B cell (primary cell): ENCODE measurements around the gene VSTM5. TPM values are rescaled to one million over a fixed set of nuclear protein-coding genes. Genes with fewer than 3 reads are reported as not detected.

Source experiments
- ATAC-seq: fragments of 200-7000 bp; cut with Tn5 transposase; one replicate; pipeline ENCODE4 v1.10.0; 2021; ENCODE audit warnings: low read depth, mild to moderate bottlenecking, moderate number of reproducible peaks, moderate library complexity
- CTCF ChIA-PET: fragments of 350-600 bp; sonication (Branson Sonifier 250); formaldehyde crosslinking; loops from one replicate; lab custom pipeline; 2021; ENCODE audit warnings: antibody characterized with exemption, inconsistent platforms; lab: Charles Lee
- POLR2A ChIA-PET: fragments of 350-600 bp; sonication (Branson Sonifier 250); formaldehyde crosslinking; loops from one replicate; lab custom pipeline; 2021; ENCODE audit warnings: antibody characterized with exemption; lab: Charles Lee
- DNase-seq: peaks from one replicate; pipeline ENCODE4 v3.0.0; 2013
- H2AFZ ChIP-seq: 2 replicates; pipeline ENCODE4 v1.6.1; 2012; ENCODE audit warnings: mild to moderate bottlenecking, low read depth, low read length; ENCODE audit not compliant: insufficient read depth, poor library complexity, severe bottlenecking
- H3K27ac ChIP-seq, 2 donors: 1 replicate in 1 of 2; 2 replicates in 1 of 2; pipeline ENCODE4 v1.5.1; 2012 to 2013; ENCODE audit warnings: low read length in 2 of 2, mild to moderate bottlenecking in 2 of 2, moderate library complexity in 1 of 2
- H3K27me3 ChIP-seq, 4 experiments: fragments of 200-600 bp in 1 of 4; sonication (generic) in 1 of 4; replicated peaks in 1 of 4; 1 replicate in 2 of 4; 2 replicates in 2 of 4; pipeline versions ENCODE4 v1.6.1 to v1.7.0; 2013 to 2016; ENCODE audit warnings: low read length in 3 of 4, mild to moderate bottlenecking in 2 of 4, mixed read lengths in 1 of 4, moderate library complexity in 1 of 4; ENCODE audit not compliant: insufficient read depth in 4 of 4, control insufficient read depth in 3 of 4; ENCODE audit errors: control extremely low read depth in 1 of 4
- H3K36me3 ChIP-seq, 2 experiments: replicated peaks in 1 of 2; 1 replicate in 1 of 2; 2 replicates in 1 of 2; pipeline versions ENCODE4 v1.6.1 to v1.7.1; 2013; ENCODE audit warnings: low read length in 1 of 2; ENCODE audit not compliant: insufficient read depth in 2 of 2, control insufficient read depth in 1 of 2; ENCODE audit errors: control extremely low read depth in 1 of 2, extremely low read depth in 1 of 2
- H3K4me1 ChIP-seq, 2 donors: fragments of 200-600 bp in 1 of 2; sonication (generic) in 1 of 2; 1 replicate in 1 of 2; 2 replicates in 1 of 2; pipeline versions ENCODE4 v1.5.1 to v1.6.1; 2013 to 2017; ENCODE audit warnings: low read length in 2 of 2; ENCODE audit not compliant: control insufficient read depth in 2 of 2, insufficient read depth in 2 of 2
- H3K4me2 ChIP-seq: replicated peaks from 2 replicates; pipeline ENCODE3; 2012; ENCODE audit warnings: mild to moderate bottlenecking, low read depth, low read length; ENCODE audit not compliant: poor library complexity, severe bottlenecking
- H3K4me3 ChIP-seq, 5 experiments: fragments of 200-600 bp in 1 of 5; sonication (generic) in 1 of 5; 1 replicate in 3 of 5; 2 replicates in 2 of 5; pipeline versions ENCODE4 v1.5.1 to v1.7.0; 2011 to 2016; ENCODE audit warnings: low read length in 4 of 5, mild to moderate bottlenecking in 4 of 5, low read depth in 2 of 5, control low read depth in 1 of 5, moderate library complexity in 1 of 5; ENCODE audit not compliant: insufficient read depth in 1 of 5; ENCODE audit errors: control extremely low read depth in 1 of 5, extremely low read depth in 1 of 5
- H3K79me2 ChIP-seq: fragments of 200-600 bp; sonication (generic); one replicate; pipeline ENCODE4 v1.6.0; 2016; ENCODE audit warnings: low read length; ENCODE audit not compliant: control insufficient read depth, insufficient read depth
- H3K9ac ChIP-seq: fragments of 200-600 bp; sonication (generic); 2 replicates; pipeline ENCODE4 v1.6.1; 2017; ENCODE audit warnings: mild to moderate bottlenecking, low read length, moderate library complexity
- H3K9me3 ChIP-seq, 3 donors: one replicate each; pipeline versions ENCODE4 v1.6.1 to v1.7.1; 2013; ENCODE audit warnings: low read length in 2 of 3; ENCODE audit not compliant: control insufficient read depth in 2 of 3, insufficient read depth in 1 of 3; ENCODE audit errors: control extremely low read depth in 1 of 3
- H4K20me1 ChIP-seq: 2 replicates; pipeline ENCODE4 v1.6.0; 2012; ENCODE audit warnings: mild to moderate bottlenecking, low read length; ENCODE audit not compliant: insufficient read depth, control insufficient read depth, poor library complexity, severe bottlenecking
- H3K27ac Mint-ChIP-seq: one replicate; pipeline ENCODE4 v1.8.0; 2021; ENCODE audit warnings: mixed read lengths
- H3K27me3 Mint-ChIP-seq: one replicate; pipeline ENCODE4 v1.8.0; 2021; ENCODE audit warnings: mixed read lengths
- H3K4me1 Mint-ChIP-seq: one replicate; pipeline ENCODE4 v1.8.0; 2021; ENCODE audit warnings: mixed read lengths
- H3K4me3 Mint-ChIP-seq: one replicate; pipeline ENCODE4 v1.8.0; 2021; ENCODE audit warnings: mixed read lengths
- H3K9me3 Mint-ChIP-seq: one replicate; pipeline ENCODE4 v1.8.0; 2022; ENCODE audit warnings: mixed read lengths; ENCODE audit not compliant: insufficient read depth
- EZH2 ChIP-seq: IDR thresholded peaks from 2 replicates; pipeline ENCODE4 v1.6.1; 2012; ENCODE audit warnings: borderline replicate concordance, low read depth, mild to moderate bottlenecking, moderate library complexity, low read length; ENCODE audit not compliant: insufficient read depth, poor library complexity, severe bottlenecking
- WGBS: methylation state at CpG from one replicate; pipeline ENCODE4 v1.1.5; 2013; ENCODE audit warnings: missing lambda C conversion rate; ENCODE audit not compliant: insufficient coverage; 5-methylcytosine and 5-hydroxymethylcytosine counted together
- intact Hi-C: fragments of 100-400 bp; cut with micrococcal nuclease; formaldehyde crosslinking; loops from one replicate; pipeline ENCODE4 v1.10.0; 2022
- polyA plus RNA-seq: library from polyadenylated mRNA; depleted of rRNA; stranded (reverse); fragments of >200 nt; gene quantifications from 2 replicates; pipeline ENCODE4 v1.2.3, GENCODE V29; 2012
- total RNA-seq, 2 donors: library from RNA; stranded (reverse); fragments of 120-200 nt in 1 of 2; gene quantifications; 1 replicate in 1 of 2; 2 replicates in 1 of 2; pipeline versions ENCODE4 v1.2.3 to v1.2.4, GENCODE V29; 2013 to 2022
- TF ChIP-seq, protein P1 (sequence below): fragments of 200-600 bp; IDR thresholded peaks from one replicate; pipeline ENCODE4 v1.8.0; 2022; ENCODE audit warnings: antibody characterized with exemption, mild to moderate bottlenecking

The VSTM5 gene
- total and polyA plus RNA-seq, 2 donors (not counting 1 experiment from before 2014, with no cell fraction given) = not detected

DNA sequence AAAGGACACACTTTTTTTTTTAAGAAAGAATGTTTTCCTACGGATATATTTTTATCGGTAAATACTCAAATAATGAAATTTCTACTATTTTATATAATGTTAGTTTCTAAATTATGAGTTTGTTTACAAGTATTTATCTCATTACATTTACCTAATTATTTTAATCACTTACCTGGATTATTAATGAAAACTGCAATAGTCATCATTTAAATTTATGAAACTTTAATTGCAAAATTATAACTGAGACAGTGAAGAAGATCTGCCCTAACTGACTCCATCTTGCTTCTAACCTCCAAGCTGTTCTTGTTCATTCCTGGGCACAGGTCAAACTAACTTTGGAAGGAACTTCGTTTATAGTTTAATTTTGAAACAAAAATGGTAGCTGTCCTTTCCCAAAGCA, 25.2 kb upstream of the VSTM5 start:
- H2AFZ ChIP-seq = no peak overlapping the region
- no peak for ATAC-seq
- H3K36me3 ChIP-seq = no peaks in the 10 kb centered on the region
- no peak overlapping the region for H3K4me2 ChIP-seq
- H3K4me3 ChIP-seq = no peak overlapping the region
- no peaks in the 10 kb centered on the region for H3K9me3 Mint-ChIP-seq
- TF ChIP-seq, protein P1, sequence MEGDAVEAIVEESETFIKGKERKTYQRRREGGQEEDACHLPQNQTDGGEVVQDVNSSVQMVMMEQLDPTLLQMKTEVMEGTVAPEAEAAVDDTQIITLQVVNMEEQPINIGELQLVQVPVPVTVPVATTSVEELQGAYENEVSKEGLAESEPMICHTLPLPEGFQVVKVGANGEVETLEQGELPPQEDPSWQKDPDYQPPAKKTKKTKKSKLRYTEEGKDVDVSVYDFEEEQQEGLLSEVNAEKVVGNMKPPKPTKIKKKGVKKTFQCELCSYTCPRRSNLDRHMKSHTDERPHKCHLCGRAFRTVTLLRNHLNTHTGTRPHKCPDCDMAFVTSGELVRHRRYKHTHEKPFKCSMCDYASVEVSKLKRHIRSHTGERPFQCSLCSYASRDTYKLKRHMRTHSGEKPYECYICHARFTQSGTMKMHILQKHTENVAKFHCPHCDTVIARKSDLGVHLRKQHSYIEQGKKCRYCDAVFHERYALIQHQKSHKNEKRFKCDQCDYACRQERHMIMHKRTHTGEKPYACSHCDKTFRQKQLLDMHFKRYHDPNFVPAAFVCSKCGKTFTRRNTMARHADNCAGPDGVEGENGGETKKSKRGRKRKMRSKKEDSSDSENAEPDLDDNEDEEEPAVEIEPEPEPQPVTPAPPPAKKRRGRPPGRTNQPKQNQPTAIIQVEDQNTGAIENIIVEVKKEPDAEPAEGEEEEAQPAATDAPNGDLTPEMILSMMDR = no peak
- no peak for TF ChIP-seq EZH2
- no peak overlapping the region for H3K4me3 Mint-ChIP-seq
- ChIA-PET CTCF (interaction anchor here (0.6 kb wide), 1 partner anchor 223 kb away, joined by 4 read pairs; no protein-coding TSS in a partner anchor), POLR2A (no interaction called here)
- no peak overlapping the region for H3K9ac ChIP-seq
- no peaks in the 10 kb centered on the region for H3K4me1 ChIP-seq
- no peak overlapping the region for H3K27ac Mint-ChIP-seq
- H3K9me3 ChIP-seq = no peaks in the 10 kb centered on the region
- WGBS = no CpG with 5 or more reads among the region's 3 CpGs
- no peak for DNase-seq
- H4K20me1 ChIP-seq = no peaks in the 10 kb centered on the region
- intact Hi-C loops = no loop called here
- peaks cover 3% of the 10 kb centered on the region for H3K27me3 Mint-ChIP-seq
- H3K79me2 ChIP-seq = no peaks in the 10 kb centered on the region
- no peaks in the 10 kb centered on the region for H3K27me3 ChIP-seq
- H3K4me1 Mint-ChIP-seq = no peaks in the 10 kb centered on the region
- no peak overlapping the region for H3K27ac ChIP-seq

DNA sequence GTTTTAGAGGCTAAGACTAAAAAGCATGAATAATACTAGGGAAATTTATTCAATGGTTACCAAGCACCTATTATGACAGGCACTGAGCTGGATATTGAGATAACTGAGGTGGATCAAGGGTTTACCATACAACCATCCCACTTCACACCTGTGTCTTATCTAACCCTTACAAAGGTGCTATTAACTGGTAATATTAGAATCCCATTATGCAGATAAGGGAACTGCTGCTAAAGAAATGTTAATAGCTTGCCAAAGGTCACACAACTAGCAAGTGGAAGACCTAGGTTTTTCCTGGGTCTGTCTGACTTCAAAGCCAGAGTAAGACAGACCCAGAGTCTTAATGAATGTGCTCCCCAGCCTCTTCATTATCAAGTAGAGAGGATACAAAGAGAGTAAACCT, 21.1 kb upstream of the VSTM5 start:
- ChIA-PET POLR2A (no interaction called here), CTCF (no interaction called here)
- intact Hi-C loops = no loop called here
- ATAC-seq = no peak
- H3K79me2 ChIP-seq = no peaks in the 10 kb centered on the region
- no peak overlapping the region for H3K27ac ChIP-seq
- Mint-ChIP-seq H3K27me3 (peaks cover 3% of the 10 kb centered on the region), H3K4me1 (no peaks in the 10 kb centered on the region), H3K9me3 (no peaks in the 10 kb centered on the region), H3K27ac (no peak overlapping the region), H3K4me3 (no peak overlapping the region)
- H3K4me3 ChIP-seq = no peak overlapping the region
- H3K4me1 ChIP-seq = no peaks in the 10 kb centered on the region
- H3K9me3 ChIP-seq = no peaks in the 10 kb centered on the region
- no peak for DNase-seq
- H4K20me1 ChIP-seq = no peaks in the 10 kb centered on the region
- no peak overlapping the region for H3K4me2 ChIP-seq
- TF ChIP-seq EZH2 = no peak
- TF ChIP-seq, protein P1 = no peak
- no peak overlapping the region for H2AFZ ChIP-seq
- H3K36me3 ChIP-seq = no peaks in the 10 kb centered on the region
- no peak overlapping the region for H3K9ac ChIP-seq
- H3K27me3 ChIP-seq = no peaks in the 10 kb centered on the region
